Loucy (cell line): Measurements from ENCODE around the gene LY6G6F.
"Not testable (repeated sequence)": the region's sequence is repeated elsewhere in the genome, so short reads cannot be mapped to it uniquely, and the experiment has no call there.

ENCODE experiments used
- H2AFZ ChIP-seq: fragments of 200-600 bp; sonication (generic); 2 replicates; pipeline ENCODE4 v1.6.0; 2016; ENCODE audit warnings: antibody characterized with exemption, mild to moderate bottlenecking, low read length, moderate library complexity
- H3F3A ChIP-seq: fragments of 200-600 bp; 2 replicates; pipeline ENCODE4 v1.6.0; 2016; ENCODE audit warnings: antibody characterized with exemption, low read depth, mild to moderate bottlenecking
- H3K27me3 ChIP-seq: fragments of 200-600 bp; sonication (generic); 2 replicates; pipeline ENCODE4 v1.6.1; 2014; ENCODE audit warnings: low read length, mild to moderate bottlenecking; ENCODE audit not compliant: insufficient read depth, poor library complexity, severe bottlenecking
- H3K36me3 ChIP-seq: fragments of 200-600 bp; sonication (generic); 2 replicates; pipeline ENCODE4 v1.6.1; 2016; ENCODE audit warnings: low read length; ENCODE audit not compliant: insufficient read depth
- H3K4me1 ChIP-seq: fragments of 200-600 bp; sonication (generic); 2 replicates; pipeline ENCODE4 v1.5.1; 2014; ENCODE audit warnings: low read length, mild to moderate bottlenecking; ENCODE audit not compliant: insufficient read depth, poor library complexity, severe bottlenecking
- H3K4me2 ChIP-seq: fragments of 200-600 bp; sonication (generic); 2 replicates; pipeline ENCODE4 v1.6.0; 2014; ENCODE audit warnings: antibody characterized with exemption, low read length, low read depth, mild to moderate bottlenecking; ENCODE audit not compliant: poor library complexity, severe bottlenecking
- H3K4me3 ChIP-seq: fragments of 200-600 bp; sonication (generic); 2 replicates; pipeline ENCODE4 v1.5.1; 2014; ENCODE audit warnings: low read length, mild to moderate bottlenecking, mixed read lengths; ENCODE audit not compliant: poor library complexity, severe bottlenecking
- H3K79me2 ChIP-seq: fragments of 200-600 bp; sonication (generic); 2 replicates; pipeline ENCODE4 v1.6.1; 2014; ENCODE audit warnings: low read length; ENCODE audit not compliant: insufficient read depth
- H3K9ac ChIP-seq: fragments of 200-600 bp; sonication (generic); 2 replicates; pipeline ENCODE4 v1.6.0; 2014; ENCODE audit warnings: mild to moderate bottlenecking, low read depth, low read length, moderate library complexity; ENCODE audit not compliant: poor library complexity, severe bottlenecking
- H3K9me2 ChIP-seq: fragments of 200-600 bp; sonication (generic); replicated peaks from 2 replicates; pipeline ENCODE4 v1.6.1; 2016; ENCODE audit warnings: low read depth, low read length, mixed read lengths
- H3K9me3 ChIP-seq: fragments of 200-600 bp; sonication (generic); 2 replicates; pipeline ENCODE4 v1.6.1; 2014; ENCODE audit warnings: mild to moderate bottlenecking, antibody characterized with exemption, low read length, low read depth; ENCODE audit not compliant: insufficient read depth
- H4K20me1 ChIP-seq: fragments of 200-600 bp; sonication (generic); 2 replicates; pipeline ENCODE4 v1.6.0; 2014; ENCODE audit warnings: antibody characterized with exemption, low read length, mild to moderate bottlenecking; ENCODE audit not compliant: insufficient read depth, poor library complexity, severe bottlenecking
- EZH2phosphoT487 ChIP-seq: fragments of 200-600 bp; IDR thresholded peaks from 2 replicates; pipeline ENCODE4 v1.6.1; 2018; ENCODE audit warnings: antibody characterized with exemption, mild to moderate bottlenecking, moderate library complexity, borderline replicate concordance
- TF ChIP-seq, protein P1 (sequence below): fragments of 200-600 bp; sonication (generic); conservative IDR thresholded peaks from 2 replicates; pipeline ENCODE4 v1.5.1; 2014; ENCODE audit warnings: mild to moderate bottlenecking, antibody characterized with exemption, low read length

LY6G6F gene

DNA sequence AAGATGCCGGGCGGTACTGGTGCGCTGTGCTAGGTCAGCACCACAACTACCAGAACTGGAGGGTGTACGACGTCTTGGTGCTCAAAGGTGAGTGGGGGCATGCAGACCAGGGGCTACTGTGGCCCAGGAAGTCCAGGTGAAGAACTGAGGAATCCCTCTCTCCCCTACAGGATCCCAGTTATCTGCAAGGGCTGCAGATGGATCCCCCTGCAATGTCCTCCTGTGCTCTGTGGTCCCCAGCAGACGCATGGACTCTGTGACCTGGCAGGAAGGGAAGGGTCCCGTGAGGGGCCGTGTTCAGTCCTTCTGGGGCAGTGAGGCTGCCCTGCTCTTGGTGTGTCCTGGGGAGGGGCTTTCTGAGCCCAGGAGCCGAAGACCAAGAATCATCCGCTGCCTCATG lies 1.0 kb downstream of the LY6G6F start:
- Histone ChIP-seq H3K9me3 (no peaks in the 10 kb centered on the region), H3K36me3 (no peaks in the 10 kb centered on the region), H3K4me3 (no peak overlapping the region), H3K4me2 (no peak overlapping the region), H3K27me3 (no peaks in the 10 kb centered on the region), H3K9ac (no peak overlapping the region), H3K4me1 (peaks cover 19% of the 10 kb centered on the region), H4K20me1 (no peaks in the 10 kb centered on the region), H3F3A (no peaks in the 10 kb centered on the region), H2AFZ (no peak overlapping the region), H3K9me2 (no peaks in the 10 kb centered on the region), H3K79me2 (peaks cover under 1% of the 10 kb centered on the region; the same call in 1 of the 2 replicates)
- TF ChIP-seq EZH2phosphoT487, result no peak
- TF ChIP-seq, protein P1, sequence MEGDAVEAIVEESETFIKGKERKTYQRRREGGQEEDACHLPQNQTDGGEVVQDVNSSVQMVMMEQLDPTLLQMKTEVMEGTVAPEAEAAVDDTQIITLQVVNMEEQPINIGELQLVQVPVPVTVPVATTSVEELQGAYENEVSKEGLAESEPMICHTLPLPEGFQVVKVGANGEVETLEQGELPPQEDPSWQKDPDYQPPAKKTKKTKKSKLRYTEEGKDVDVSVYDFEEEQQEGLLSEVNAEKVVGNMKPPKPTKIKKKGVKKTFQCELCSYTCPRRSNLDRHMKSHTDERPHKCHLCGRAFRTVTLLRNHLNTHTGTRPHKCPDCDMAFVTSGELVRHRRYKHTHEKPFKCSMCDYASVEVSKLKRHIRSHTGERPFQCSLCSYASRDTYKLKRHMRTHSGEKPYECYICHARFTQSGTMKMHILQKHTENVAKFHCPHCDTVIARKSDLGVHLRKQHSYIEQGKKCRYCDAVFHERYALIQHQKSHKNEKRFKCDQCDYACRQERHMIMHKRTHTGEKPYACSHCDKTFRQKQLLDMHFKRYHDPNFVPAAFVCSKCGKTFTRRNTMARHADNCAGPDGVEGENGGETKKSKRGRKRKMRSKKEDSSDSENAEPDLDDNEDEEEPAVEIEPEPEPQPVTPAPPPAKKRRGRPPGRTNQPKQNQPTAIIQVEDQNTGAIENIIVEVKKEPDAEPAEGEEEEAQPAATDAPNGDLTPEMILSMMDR, result no peak

GRCh38 chr6:31708224-31708623 lies 1.6 kb downstream of the LY6G6F start:
- Histone ChIP-seq H3K9ac (no peak overlapping the region), H3K79me2 (no peaks in the 10 kb centered on the region), H3K4me1 (peaks cover 20% of the 10 kb centered on the region), H2AFZ (no peak overlapping the region), H3K4me2 (no peak overlapping the region), H3K9me2 (no peaks in the 10 kb centered on the region), H3K4me3 (no peak overlapping the region), H3K27me3 (no peaks in the 10 kb centered on the region), H3K36me3 (no peaks in the 10 kb centered on the region), H3F3A (no peaks in the 10 kb centered on the region), H4K20me1 (no peaks in the 10 kb centered on the region), H3K9me3 (no peaks in the 10 kb centered on the region)
- TF ChIP-seq EZH2phosphoT487, result no peak
- TF ChIP-seq, protein P1, result no peak

GRCh38 chr6:31709157-31709556 lies 2.5 kb downstream of the LY6G6F start:
- H3K4me2 ChIP-seq, H3K9me2 ChIP-seq, H3K27me3 ChIP-seq, H3K36me3 ChIP-seq, H3F3A ChIP-seq, H3K79me2 ChIP-seq, H4K20me1 ChIP-seq, H3K9ac ChIP-seq, H3K9me3 ChIP-seq, H2AFZ ChIP-seq, H3K4me3 ChIP-seq: not testable (repeated sequence)
- H3K4me1 ChIP-seq, result peaks cover 30% of the 10 kb centered on the region

DNA sequence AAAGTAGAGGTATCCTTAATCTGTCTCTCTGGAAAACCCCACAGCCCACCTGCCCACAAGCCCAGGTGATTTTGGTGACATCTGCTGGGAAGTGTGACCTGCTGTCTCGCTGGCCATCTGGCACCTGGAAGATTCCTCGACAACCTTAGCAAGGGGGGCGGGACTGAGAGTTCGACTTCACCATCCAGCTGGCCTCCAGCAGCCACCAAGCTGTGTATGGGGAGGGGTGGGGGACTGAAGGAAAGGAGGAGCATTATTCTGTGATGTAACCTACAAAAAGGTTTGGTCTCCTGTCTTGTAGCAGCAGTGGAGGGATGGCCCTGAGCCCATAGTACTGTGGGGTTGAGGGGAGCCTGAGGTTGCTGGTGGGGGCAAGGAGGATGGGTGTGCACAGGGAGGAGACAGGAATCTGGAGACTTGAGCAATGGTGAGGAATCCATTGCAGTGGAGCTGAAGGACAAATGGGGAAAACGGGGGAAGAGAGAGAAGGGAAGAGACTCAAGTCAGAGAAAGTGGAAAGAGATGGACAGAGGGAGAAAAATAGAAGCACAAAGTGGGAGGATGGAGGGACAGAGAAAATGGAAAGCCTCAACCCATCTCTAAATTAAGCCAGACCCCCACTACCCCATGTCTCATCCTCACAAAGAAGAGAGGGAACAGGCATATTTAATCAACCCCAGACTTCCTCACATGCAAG lies 4.0 kb downstream of the LY6G6F start:
- TF ChIP-seq EZH2phosphoT487, result no peak
- Histone ChIP-seq H4K20me1 (no peaks in the 10 kb centered on the region), H3K9me3 (no peaks in the 10 kb centered on the region), H3K4me3 (peak overlapping the region; percentile 13), H3K79me2 (no peaks in the 10 kb centered on the region), H3K27me3 (no peaks in the 10 kb centered on the region), H3K4me1 (peaks cover 40% of the 10 kb centered on the region), H2AFZ (peak overlapping the region; percentile 47), H3K9ac (peak overlapping the region; percentile 37), H3K9me2 (no peaks in the 10 kb centered on the region), H3F3A (no peaks in the 10 kb centered on the region), H3K36me3 (no peaks in the 10 kb centered on the region), H3K4me2 (peak overlapping the region; percentile 19)
